Esophagus muscularis mucosa (tissue), 4 donors: ENCODE results near the gene MAP4K1. TPM values are rescaled to one million over a fixed set of nuclear protein-coding genes. Genes with fewer than 3 reads are reported as not detected.
A peak's percentile ranks its signal among the peaks of the same experiment; 100 is the strongest.

Source experiments
- DNase-seq: peaks from one replicate; pipeline ENCODE4 v3.0.0-alpha.2; 2017; ENCODE audit errors: extremely low spot score
- H3K27ac ChIP-seq, 4 donors: fragments of 200-600 bp; sonication (generic); replicated peaks in 1 of 4; 1 replicate in 3 of 4; 2 replicates in 1 of 4; pipeline ENCODE4 v1.5.1; 2016 to 2019; ENCODE audit warnings: mild to moderate bottlenecking in 1 of 4
- H3K27me3 ChIP-seq, 4 donors: fragments of 200-600 bp; sonication (generic); one replicate each; pipeline versions ENCODE4 v1.5.1 to v1.6.0; 2016 to 2019
- H3K36me3 ChIP-seq, 4 donors: fragments of 200-600 bp; sonication (generic); one replicate each; pipeline ENCODE4 v1.5.1; 2016 to 2019
- H3K4me1 ChIP-seq, 4 donors: fragments of 200-600 bp; sonication (generic); one replicate each; pipeline ENCODE4 v1.5.1; 2016 to 2019
- H3K4me3 ChIP-seq, 4 donors: fragments of 200-600 bp; sonication (generic); 1 replicate in 2 of 4; 2 replicates in 2 of 4; pipeline ENCODE4 v1.5.1; 2016 to 2019; ENCODE audit warnings: mild to moderate bottlenecking in 4 of 4, moderate library complexity in 1 of 4
- H3K9me3 ChIP-seq, 4 donors: fragments of 200-600 bp; sonication (generic); 1 replicate in 3 of 4; 2 replicates in 1 of 4; pipeline ENCODE4 v1.5.1; 2016 to 2019
- EP300 ChIP-seq: sonication (generic); formaldehyde crosslinking; IDR thresholded peaks from one replicate; pipeline ENCODE4 v1.6.1; 2017; ENCODE audit warnings: antibody characterized with exemption
- POLR2A ChIP-seq: fragments of 450-650 bp; IDR thresholded peaks from one replicate; pipeline ENCODE4 v1.6.1; 2017; ENCODE audit warnings: antibody characterized with exemption, moderate library complexity, mild to moderate bottlenecking, low read depth
- POLR2AphosphoS5 ChIP-seq, 2 donors: sonication (generic); formaldehyde crosslinking; IDR thresholded peaks; one replicate each; pipeline ENCODE4 v1.6.1; 2017; ENCODE audit warnings: antibody characterized with exemption in 2 of 2
- WGBS: methylation state at CpG from one replicate; pipeline ENCODE4 v1.1.5; 2018; 5-methylcytosine and 5-hydroxymethylcytosine counted together
- intact Hi-C: fragments of 100-400 bp; cut with DNase I; formaldehyde crosslinking; loops from one replicate; pipeline ENCODE4 v1.15.1; 2023
- total RNA-seq, 4 donors: library from RNA; depleted of rRNA; stranded (reverse); fragments of >200 nt; gene quantifications; one replicate each; pipeline versions ENCODE4 v1.1.0 to v1.2.1, GENCODE V29; 2016
- TF ChIP-seq, protein P1 (sequence below), 3 experiments: fragments of 200-600 bp in 2 of 3; fragments of 450-650 bp in 1 of 3; sonication (generic) in 2 of 3; IDR thresholded peaks; one replicate each; pipeline ENCODE4 v1.5.1; 2017 to 2019; ENCODE audit warnings: antibody characterized with exemption in 3 of 3, mild to moderate bottlenecking in 2 of 3, moderate library complexity in 1 of 3

MAP4K1 gene
- total RNA-seq, 4 donors from 2014 or later: 1.2 to 4.5 (median 3.1) TPM

DNA sequence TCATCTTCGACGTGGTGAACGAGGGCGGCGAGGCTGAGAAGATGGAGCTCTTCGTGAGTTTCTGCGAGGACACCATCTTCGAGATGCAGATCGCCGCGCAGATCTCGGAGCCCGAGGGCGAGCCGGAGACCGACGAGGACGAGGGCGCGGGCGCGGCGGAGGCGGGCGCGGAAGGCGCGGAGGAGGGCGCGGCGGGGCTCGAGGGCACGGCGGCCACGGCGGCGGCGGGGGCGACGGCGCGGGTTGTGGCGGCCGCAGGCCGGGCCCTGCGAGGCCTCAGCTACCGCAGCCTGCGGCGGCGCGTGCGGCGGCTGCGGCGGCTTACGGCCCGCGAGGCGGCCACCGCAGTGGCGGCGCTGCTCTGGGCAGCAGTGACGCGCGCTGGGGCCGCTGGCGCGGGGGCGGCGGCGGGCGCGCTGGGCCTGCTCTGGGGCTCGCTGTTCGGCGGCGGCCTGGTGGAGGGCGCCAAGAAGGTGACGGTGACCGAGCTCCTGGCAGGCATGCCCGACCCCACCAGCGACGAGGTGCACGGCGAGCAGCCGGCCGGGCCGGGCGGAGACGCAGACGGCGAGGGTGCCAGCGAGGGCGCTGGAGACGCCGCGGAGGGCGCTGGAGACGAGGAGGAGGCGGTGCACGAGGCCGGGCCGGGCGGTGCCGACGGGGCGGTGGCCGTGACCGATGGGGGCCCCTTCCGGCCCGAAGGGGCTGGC, 52.6 kb downstream of the MAP4K1 start:
- H3K4me3 ChIP-seq: peak overlapping the region; percentile 17 to 50 (median 33)
- DNase-seq: no peak
- no peaks in the 10 kb centered on the region for H3K9me3 ChIP-seq
- peaks cover 0 to 4% (median 0%) of the 10 kb centered on the region in 4 donors for H3K36me3 ChIP-seq
- 20% methylated on average over 3 of the region's 111 CpGs for WGBS
- TF ChIP-seq POLR2A (no peak), EP300 (no peak), POLR2AphosphoS5 (IDR thresholded peaks at IDR 0.05) (no peak)
- TF ChIP-seq, protein P1, sequence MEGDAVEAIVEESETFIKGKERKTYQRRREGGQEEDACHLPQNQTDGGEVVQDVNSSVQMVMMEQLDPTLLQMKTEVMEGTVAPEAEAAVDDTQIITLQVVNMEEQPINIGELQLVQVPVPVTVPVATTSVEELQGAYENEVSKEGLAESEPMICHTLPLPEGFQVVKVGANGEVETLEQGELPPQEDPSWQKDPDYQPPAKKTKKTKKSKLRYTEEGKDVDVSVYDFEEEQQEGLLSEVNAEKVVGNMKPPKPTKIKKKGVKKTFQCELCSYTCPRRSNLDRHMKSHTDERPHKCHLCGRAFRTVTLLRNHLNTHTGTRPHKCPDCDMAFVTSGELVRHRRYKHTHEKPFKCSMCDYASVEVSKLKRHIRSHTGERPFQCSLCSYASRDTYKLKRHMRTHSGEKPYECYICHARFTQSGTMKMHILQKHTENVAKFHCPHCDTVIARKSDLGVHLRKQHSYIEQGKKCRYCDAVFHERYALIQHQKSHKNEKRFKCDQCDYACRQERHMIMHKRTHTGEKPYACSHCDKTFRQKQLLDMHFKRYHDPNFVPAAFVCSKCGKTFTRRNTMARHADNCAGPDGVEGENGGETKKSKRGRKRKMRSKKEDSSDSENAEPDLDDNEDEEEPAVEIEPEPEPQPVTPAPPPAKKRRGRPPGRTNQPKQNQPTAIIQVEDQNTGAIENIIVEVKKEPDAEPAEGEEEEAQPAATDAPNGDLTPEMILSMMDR (IDR thresholded peaks at IDR 0.05): no peak
- H3K27me3 ChIP-seq: peaks cover 0 to 54% (median 5%) of the 10 kb centered on the region in 4 donors
- intact Hi-C loops: no loop called here
- H3K27ac ChIP-seq: no peak overlapping the region
- H3K4me1 ChIP-seq: peaks cover 0 to 7% (median 5%) of the 10 kb centered on the region in 4 donors

DNA sequence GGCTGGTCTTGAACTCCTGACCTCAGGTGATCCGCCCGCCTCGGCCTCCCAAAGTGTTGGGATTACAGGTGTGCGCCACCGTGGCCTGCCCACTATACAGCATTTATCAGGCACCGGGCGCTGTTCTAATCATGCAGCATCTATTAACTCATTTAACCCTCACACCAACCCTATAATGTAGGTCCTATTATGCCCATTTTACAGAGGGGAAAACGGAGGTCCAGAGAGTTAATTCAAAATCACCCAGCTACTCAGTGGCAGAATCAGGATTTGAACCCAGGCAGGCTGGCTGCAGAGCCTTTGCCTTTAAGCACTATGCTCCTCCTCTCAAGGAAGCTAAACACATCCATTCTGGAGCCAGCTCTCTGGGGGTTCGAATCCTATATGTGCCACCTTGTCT, 54.3 kb downstream of the MAP4K1 start:
- no peaks in the 10 kb centered on the region for H3K9me3 ChIP-seq
- peaks cover 0 to 54% (median 5%) of the 10 kb centered on the region in 4 donors for H3K27me3 ChIP-seq
- H3K36me3 ChIP-seq: peaks cover 0 to 4% (median 0%) of the 10 kb centered on the region in 4 donors
- intact Hi-C loops: no loop called here
- H3K4me1 ChIP-seq: peaks cover 0 to 7% (median 5%) of the 10 kb centered on the region in 4 donors
- no peak overlapping the region for H3K27ac ChIP-seq
- WGBS: 90% methylated on average over 9 of the region's 9 CpGs
- H3K4me3 ChIP-seq: no peak overlapping the region
- DNase-seq: no peak
- TF ChIP-seq EP300 (no peak), POLR2AphosphoS5 (IDR thresholded peaks at IDR 0.05) (no peak), POLR2A (no peak)
- TF ChIP-seq, protein P1 (IDR thresholded peaks at IDR 0.05): no peak

DNA sequence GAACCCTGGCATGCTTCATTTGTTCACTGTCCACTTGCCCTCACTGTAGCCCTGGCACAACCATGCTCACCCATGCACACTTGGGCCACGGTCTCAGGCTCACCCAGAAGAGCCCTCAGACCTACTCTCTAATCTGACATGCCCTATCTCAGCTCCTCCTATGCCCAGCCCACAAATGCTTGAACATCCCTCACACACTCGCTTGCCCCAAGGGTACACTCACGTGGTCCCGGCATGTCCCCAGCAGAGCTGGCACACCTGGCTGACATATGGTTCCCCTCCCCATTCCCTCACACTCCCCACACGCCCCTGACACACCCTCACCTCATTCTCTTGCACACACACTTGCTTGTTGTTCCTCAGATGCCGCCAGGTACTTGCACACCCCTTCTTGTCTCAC, 55.7 kb downstream of the MAP4K1 start:
- H3K4me1 ChIP-seq: peaks cover 0 to 7% (median 5%) of the 10 kb centered on the region in 4 donors
- no peak for DNase-seq
- peaks cover 0 to 4% (median 0%) of the 10 kb centered on the region in 4 donors for H3K36me3 ChIP-seq
- peaks cover 0 to 49% (median 5%) of the 10 kb centered on the region in 4 donors for H3K27me3 ChIP-seq
- TF ChIP-seq POLR2AphosphoS5 (IDR thresholded peaks at IDR 0.05) (no peak), EP300 (no peak), POLR2A (no peak)
- TF ChIP-seq, protein P1 (IDR thresholded peaks at IDR 0.05): no peak
- intact Hi-C loops: no loop called here
- H3K9me3 ChIP-seq: no peaks in the 10 kb centered on the region
- no peak overlapping the region for H3K4me3 ChIP-seq
- WGBS: 80% methylated on average over 6 of the region's 6 CpGs
- H3K27ac ChIP-seq: no peak overlapping the region

DNA sequence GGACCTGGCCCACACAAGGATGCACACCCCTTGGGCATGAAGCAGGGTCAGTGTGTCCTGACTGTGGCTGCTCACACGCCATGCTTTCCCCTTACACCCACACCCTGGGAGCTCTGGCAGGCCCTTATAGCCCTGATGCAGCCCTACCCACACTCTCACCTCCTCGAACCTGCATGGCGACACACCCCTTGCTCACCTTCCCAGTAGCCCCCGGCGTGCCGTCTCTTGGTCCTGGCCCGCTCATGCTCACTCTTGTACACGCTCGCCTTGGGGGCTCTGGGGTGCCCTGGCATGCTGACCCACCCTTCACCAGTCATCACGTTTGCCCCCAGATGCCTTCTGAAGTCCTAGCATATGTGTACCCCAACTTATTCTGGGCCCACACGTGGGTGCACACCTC, 56.1 kb downstream of the MAP4K1 start:
- Histone ChIP-seq H3K27me3 (peaks cover 0 to 45% (median 5%) of the 10 kb centered on the region in 4 donors), H3K4me1 (peaks cover 0 to 7% (median 5%) of the 10 kb centered on the region in 4 donors), H3K27ac (no peak overlapping the region), H3K36me3 (peaks cover 0 to 4% (median 0%) of the 10 kb centered on the region in 4 donors), H3K4me3 (no peak overlapping the region), H3K9me3 (no peaks in the 10 kb centered on the region)
- 93% methylated on average over 11 of the region's 11 CpGs for WGBS
- TF ChIP-seq POLR2AphosphoS5 (IDR thresholded peaks at IDR 0.05) (no peak), POLR2A (no peak), EP300 (no peak)
- TF ChIP-seq, protein P1 (IDR thresholded peaks at IDR 0.05): no peak
- DNase-seq: no peak
- intact Hi-C loops: no loop called here
